GM12878 (cell line): Measurements from ENCODE around the gene EXD3. TPM values are rescaled to one million over a fixed set of nuclear protein-coding genes. Genes with fewer than 3 reads are reported as not detected.

Source experiments
- ATAC-seq: fragments of 200-7000 bp; cut with Tn5 transposase; 3 replicates; pipeline ENCODE4 v1.9.1; 2020; ENCODE audit warnings: mild to moderate bottlenecking, moderate library complexity
- BruUV-seq: library from RNA; stranded (reverse); fragments of 400-500 nt; replicated peaks from 2 replicates; lab custom pipeline; 2021; lab: Mats Ljungman, UMichigan
- CTCF ChIA-PET: fragments of 300-600 bp; sonication (Branson Sonifier 250); formaldehyde crosslinking; extraction: SDS; loops from one replicate; lab custom pipeline; 2021; ENCODE audit warnings: inconsistent platforms; lab: Yijun Ruan, JAX
- POLR2A ChIA-PET: fragments of 350-600 bp; formaldehyde crosslinking; extraction: SDS; loops from one replicate; lab custom pipeline; 2021; ENCODE audit warnings: inconsistent platforms; lab: Charles Lee
- RAD21 ChIA-PET: fragments of 300-600 bp; sonication (Branson Sonifier 250); formaldehyde crosslinking; loops from one replicate; lab custom pipeline; 2023; ENCODE audit warnings: antibody characterized with exemption; ENCODE audit not compliant: unreplicated experiment; lab: Charles Lee
- SMC1A ChIA-PET: fragments of 300-600 bp; sonication (Branson Sonifier 250); formaldehyde crosslinking; loops from one replicate; lab custom pipeline; 2023; ENCODE audit not compliant: unreplicated experiment, uncharacterized antibody; lab: Charles Lee
- DNase-seq: peaks from one replicate; pipeline ENCODE4 v3.0.0-alpha.2; 2011; ENCODE audit warnings: low read depth, low spot score
- FAIRE-seq: peaks from 3 replicates; lab custom pipeline; 2011; peaks lifted over from hg19 to GRCh38; lab: Jason Lieb, UNC
- H2AFZ ChIP-seq: 2 replicates; pipeline ENCODE4 v1.6.0; 2011; ENCODE audit warnings: low read depth, low read length, control low read depth; ENCODE audit not compliant: control insufficient read depth
- H3K27ac ChIP-seq: 2 replicates; pipeline ENCODE4 v1.5.1; 2011; ENCODE audit warnings: control low read depth; ENCODE audit not compliant: control insufficient read depth, insufficient read depth
- H3K27me3 ChIP-seq, 2 experiments: replicated peaks in 1 of 2; 2 replicates each; pipeline versions ENCODE4 v1.6.0 to v1.6.1; 2011; ENCODE audit warnings: low read length in 1 of 2; ENCODE audit not compliant: control insufficient read depth in 2 of 2, insufficient read depth in 2 of 2
- H3K36me3 ChIP-seq, 2 experiments: 2 replicates each; pipeline ENCODE4 v1.5.1; 2011; ENCODE audit warnings: low read length in 1 of 2; ENCODE audit not compliant: control insufficient read depth in 2 of 2, insufficient read depth in 2 of 2
- H3K4me1 ChIP-seq: 2 replicates; pipeline ENCODE4 v1.6.1; 2011; ENCODE audit warnings: mild to moderate bottlenecking, low read length, moderate library complexity, mixed read lengths; ENCODE audit not compliant: control insufficient read depth, insufficient read depth
- H3K4me2 ChIP-seq: 2 replicates; pipeline ENCODE4 v1.6.0; 2011; ENCODE audit warnings: control low read depth; ENCODE audit not compliant: control insufficient read depth, insufficient read depth
- H3K4me3 ChIP-seq: fragments of 200-600 bp; sonication (generic); 2 replicates; pipeline ENCODE4 v1.5.1; 2016
- H3K79me2 ChIP-seq: 2 replicates; pipeline ENCODE4 v1.6.0; 2011; ENCODE audit warnings: low read length; ENCODE audit not compliant: control insufficient read depth, insufficient read depth
- H3K9ac ChIP-seq: 2 replicates; pipeline ENCODE4 v1.8.0; 2011; ENCODE audit warnings: low read length, control low read depth, mixed read lengths; ENCODE audit not compliant: control insufficient read depth, insufficient read depth
- H3K9me3 ChIP-seq: replicated peaks from 3 replicates; pipeline ENCODE4 v1.5.1; 2011; ENCODE audit warnings: mild to moderate bottlenecking, low read length; ENCODE audit not compliant: control insufficient read depth, insufficient read depth
- H4K20me1 ChIP-seq: 2 replicates; pipeline ENCODE4 v1.6.0; 2011; ENCODE audit not compliant: control insufficient read depth, insufficient read depth
- ASH2L ChIP-seq: fragments of 300-600, 200-600 bp; sonication (generic); IDR thresholded peaks from 2 replicates; pipeline ENCODE4 v1.6.1; 2017; ENCODE audit warnings: low read depth, mild to moderate bottlenecking, borderline replicate concordance
- CBFB ChIP-seq: IDR thresholded peaks from 2 replicates; pipeline ENCODE4 v1.6.1; 2016; ENCODE audit warnings: antibody characterized with exemption, low read depth
- HDAC6 ChIP-seq: fragments of 200-600 bp; sonication (generic); IDR thresholded peaks from one replicate; pipeline ENCODE4 v1.8.0; 2017; ENCODE audit warnings: antibody characterized with exemption; ENCODE audit not compliant: unreplicated experiment
- IKZF1 ChIP-seq: fragments of 450-650 bp; conservative IDR thresholded peaks from 2 replicates; pipeline ENCODE4 v1.6.1; 2017; ENCODE audit warnings: antibody characterized with exemption, mild to moderate bottlenecking
- MXI1 ChIP-seq: fragments of 150-350 bp; IDR thresholded peaks from 2 replicates; pipeline ENCODE4 v1.6.1; 2011; ENCODE audit warnings: low read depth, mild to moderate bottlenecking, inconsistent platforms, low read length, improper control_type of control experiment
- POLR2AphosphoS2 ChIP-seq: IDR thresholded peaks from 2 replicates; pipeline ENCODE4 v1.6.1; 2011; ENCODE audit warnings: low read depth, mild to moderate bottlenecking, low read length, improper control_type of control experiment, moderate library complexity
- RAD21 ChIP-seq: IDR thresholded peaks from 2 replicates; pipeline ENCODE4 v1.6.1; 2011; ENCODE audit warnings: mild to moderate bottlenecking, low read depth, low read length, moderate library complexity; ENCODE audit not compliant: insufficient read depth
- SMAD5 ChIP-seq: IDR thresholded peaks from 2 replicates; pipeline ENCODE4 v1.6.1; 2016; ENCODE audit warnings: antibody characterized with exemption, low read depth
- SMC3 ChIP-seq: IDR thresholded peaks from 2 replicates; pipeline ENCODE4 v1.6.1; 2011; ENCODE audit warnings: low read length, improper control_type of control experiment, borderline replicate concordance
- TARDBP ChIP-seq: IDR thresholded peaks from 2 replicates; pipeline ENCODE4 v1.6.1; 2016; ENCODE audit warnings: borderline replicate concordance
- ZNF384 ChIP-seq: IDR thresholded peaks from 2 replicates; pipeline ENCODE4 v1.6.1; 2012; ENCODE audit warnings: low read depth, mild to moderate bottlenecking, low read length, improper control_type of control experiment, borderline replicate concordance
- ZZZ3 ChIP-seq: IDR thresholded peaks from 2 replicates; pipeline ENCODE4 v1.6.1; 2011; ENCODE audit warnings: low read depth; ENCODE audit not compliant: control insufficient read depth, insufficient read length
- WGBS: methylation state at CpG from one replicate; pipeline ENCODE4 v1.1.6; 2016; ENCODE audit warnings: low lambda C conversion rate; ENCODE audit not compliant: insufficient replicate concordance, insufficient coverage; ENCODE audit errors: missing lambda C conversion rate; 5-methylcytosine and 5-hydroxymethylcytosine counted together
- in situ Hi-C: fragments of 300-500 bp; cut with MboI; formaldehyde crosslinking; loops from 9 replicates; pipeline ENCODE4 v1.14.3; 2018; ENCODE audit warnings: mixed read lengths
- intact Hi-C: fragments of 100-400 bp; cut with micrococcal nuclease; formaldehyde crosslinking; loops from one replicate; pipeline ENCODE4 v1.14.2; 2022; ENCODE audit not compliant: unreplicated experiment
- polyA plus RNA-seq, 11 experiments: library from polyadenylated mRNA; depleted of rRNA in 4 of 11; unstranded in 6 of 11; stranded (reverse) in 5 of 11; fragments of >200 nt; fragmentation: Nextera tagmentation in 4 of 11; fragmentation: Illumina TruSeq in 1 of 11; extraction: Ambion mirVana in 4 of 11; extraction: Trizol in 1 of 11; gene quantifications; 1 replicate in 1 of 11; 2 replicates in 10 of 11; pipeline versions ENCODE4 v1.2.1 to v1.2.3, GENCODE V29; 2011 to 2016; ENCODE audit warnings: inconsistent platforms in 2 of 11, missing spikeins in 2 of 11, low read depth in 1 of 11
- total RNA-seq, 4 experiments: library from RNA; depleted of rRNA in 3 of 4; stranded (reverse); fragments of >200 nt in 3 of 4; fragmentation: Illumina TruSeq in 1 of 4; extraction: Trizol in 1 of 4; gene quantifications; 2 replicates each; pipeline versions ENCODE4 v1.2.1 to v1.2.3, GENCODE V29; 2013 to 2021
- TF ChIP-seq, protein P1 (sequence below): fragments of 450-650 bp; IDR thresholded peaks from 2 replicates; pipeline ENCODE4 v1.6.1; 2016; ENCODE audit warnings: mild to moderate bottlenecking, moderate library complexity, borderline replicate concordance
- TF ChIP-seq, protein P2 (sequence below): IDR thresholded peaks from 2 replicates; pipeline ENCODE4 v1.6.1; 2011; ENCODE audit warnings: low read depth, mild to moderate bottlenecking, low read length, moderate library complexity, borderline replicate concordance; ENCODE audit errors: extremely low read depth
- TF ChIP-seq, protein P3 (sequence below): IDR thresholded peaks from 2 replicates; pipeline ENCODE4 v1.6.1; 2012; ENCODE audit warnings: low read depth, low read length, improper control_type of control experiment

Gene EXD3
- total and polyA plus RNA-seq, 10 of the 15 experiments (the other 5 are each of a cell fraction or from before 2014, with no cell fraction given): 0.21 to 7.1 (median 3.6) TPM

DNA sequence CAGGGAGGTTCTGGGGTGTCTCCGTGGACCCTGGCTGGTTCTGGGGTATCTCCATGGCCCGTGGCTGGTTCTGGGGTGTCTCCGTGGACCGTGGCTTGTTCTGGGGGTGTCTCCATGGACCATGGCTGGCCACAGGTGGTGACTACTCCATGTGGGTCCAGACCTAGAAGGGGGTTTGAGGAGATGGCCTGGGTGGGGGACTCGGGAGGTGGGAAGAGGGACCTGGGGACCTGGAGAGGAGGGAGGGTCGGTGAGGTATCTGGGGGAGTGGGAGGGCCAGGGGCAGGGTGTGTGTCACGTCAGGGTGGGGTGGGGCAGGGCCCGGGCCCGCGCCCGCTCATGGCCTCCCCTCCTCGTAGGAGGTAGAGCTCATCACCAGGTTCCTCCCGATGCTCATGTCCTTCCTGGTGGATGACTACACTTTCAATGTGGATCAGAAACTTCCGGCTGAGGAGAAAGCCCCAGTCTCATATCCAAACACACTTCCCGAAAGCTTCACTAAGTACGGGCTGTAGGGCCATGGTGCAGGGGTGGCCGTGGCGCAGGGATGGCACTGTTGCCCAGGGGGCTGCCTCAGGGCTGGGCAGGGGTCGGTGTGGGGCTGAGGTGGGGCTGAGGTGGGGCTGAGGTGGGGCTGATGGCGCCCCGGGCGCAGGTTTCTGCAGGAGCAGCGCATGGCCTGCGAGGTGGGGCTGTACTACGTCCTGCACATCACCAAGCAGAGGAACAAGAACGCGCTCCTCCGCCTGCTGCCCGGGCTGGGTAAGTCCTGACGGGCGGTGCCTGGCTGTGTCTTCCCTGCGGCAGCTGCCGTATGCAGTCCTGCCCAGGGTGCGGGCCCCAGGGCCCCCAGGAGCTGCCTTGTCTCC is 156.1 kb downstream of the EXD3 start:
- H2AFZ ChIP-seq: no peak overlapping the region
- peak overlapping the region; percentile 3; the same call in 1 of the 2 replicates for H3K4me2 ChIP-seq
- no TSS peak for BruUV-seq
- H3K4me1 ChIP-seq: peaks cover 17% of the 10 kb centered on the region
- ChIA-PET CTCF (interaction anchor here (2.6 kb wide), 1 partner anchor 30 kb away, joined by 11 read pairs; no protein-coding TSS in a partner anchor), RAD21 (interaction anchor here (1.2 to 1.9 kb wide), 2 partner anchors 11 to 30 kb away, joined by 4 to 5 read pairs; partner anchors contain the start of gene TOR4A), SMC1A (no interaction called here), POLR2A (interaction anchor here (0.6 to 2.4 kb wide), 8 partner anchors 11 to 548 kb away, joined by 3 to 13 read pairs (median 4); partner anchors contain the start of genes NELFB, NRARP, TOR4A and TUBB4B)
- no peak overlapping the region for H3K27ac ChIP-seq
- in situ Hi-C loops: no loop called here
- intact Hi-C loops: no loop called here
- no peak overlapping the region for H3K9ac ChIP-seq
- no peaks in the 10 kb centered on the region for H3K9me3 ChIP-seq
- no peaks in the 10 kb centered on the region for H4K20me1 ChIP-seq
- 0 out of 2 replicates have a peak, but pooled peaks cover 2% of the 10 kb centered on the region for H3K79me2 ChIP-seq
- H3K4me3 ChIP-seq: no peak overlapping the region
- DNase-seq: no peak
- peaks cover 6 to 16% of the 10 kb centered on the region in 2 experiments; a peak in 3 of 4 replicates for H3K36me3 ChIP-seq
- no peak for ATAC-seq
- no peaks in the 10 kb centered on the region for H3K27me3 ChIP-seq
- FAIRE-seq: no peak
- 91% methylated on average over 21 of the region's 34 CpGs for WGBS
- TF ChIP-seq TARDBP (no peak), ASH2L (no peak), ZNF384 (no peak), ZZZ3 (no peak), MXI1 (no peak), HDAC6 (no peak), POLR2AphosphoS2 (no peak), SMAD5 (no peak), RAD21 (no peak), IKZF1 (no peak), SMC3 (no peak), CBFB (no peak)
- TF ChIP-seq, protein P1, sequence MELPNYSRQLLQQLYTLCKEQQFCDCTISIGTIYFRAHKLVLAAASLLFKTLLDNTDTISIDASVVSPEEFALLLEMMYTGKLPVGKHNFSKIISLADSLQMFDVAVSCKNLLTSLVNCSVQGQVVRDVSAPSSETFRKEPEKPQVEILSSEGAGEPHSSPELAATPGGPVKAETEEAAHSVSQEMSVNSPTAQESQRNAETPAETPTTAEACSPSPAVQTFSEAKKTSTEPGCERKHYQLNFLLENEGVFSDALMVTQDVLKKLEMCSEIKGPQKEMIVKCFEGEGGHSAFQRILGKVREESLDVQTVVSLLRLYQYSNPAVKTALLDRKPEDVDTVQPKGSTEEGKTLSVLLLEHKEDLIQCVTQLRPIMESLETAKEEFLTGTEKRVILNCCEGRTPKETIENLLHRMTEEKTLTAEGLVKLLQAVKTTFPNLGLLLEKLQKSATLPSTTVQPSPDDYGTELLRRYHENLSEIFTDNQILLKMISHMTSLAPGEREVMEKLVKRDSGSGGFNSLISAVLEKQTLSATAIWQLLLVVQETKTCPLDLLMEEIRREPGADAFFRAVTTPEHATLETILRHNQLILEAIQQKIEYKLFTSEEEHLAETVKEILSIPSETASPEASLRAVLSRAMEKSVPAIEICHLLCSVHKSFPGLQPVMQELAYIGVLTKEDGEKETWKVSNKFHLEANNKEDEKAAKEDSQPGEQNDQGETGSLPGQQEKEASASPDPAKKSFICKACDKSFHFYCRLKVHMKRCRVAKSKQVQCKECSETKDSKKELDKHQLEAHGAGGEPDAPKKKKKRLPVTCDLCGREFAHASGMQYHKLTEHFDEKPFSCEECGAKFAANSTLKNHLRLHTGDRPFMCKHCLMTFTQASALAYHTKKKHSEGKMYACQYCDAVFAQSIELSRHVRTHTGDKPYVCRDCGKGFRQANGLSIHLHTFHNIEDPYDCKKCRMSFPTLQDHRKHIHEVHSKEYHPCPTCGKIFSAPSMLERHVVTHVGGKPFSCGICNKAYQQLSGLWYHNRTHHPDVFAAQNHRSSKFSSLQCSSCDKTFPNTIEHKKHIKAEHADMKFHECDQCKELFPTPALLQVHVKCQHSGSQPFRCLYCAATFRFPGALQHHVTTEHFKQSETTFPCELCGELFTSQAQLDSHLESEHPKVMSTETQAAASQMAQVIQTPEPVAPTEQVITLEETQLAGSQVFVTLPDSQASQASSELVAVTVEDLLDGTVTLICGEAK: no peak
- TF ChIP-seq, protein P2, sequence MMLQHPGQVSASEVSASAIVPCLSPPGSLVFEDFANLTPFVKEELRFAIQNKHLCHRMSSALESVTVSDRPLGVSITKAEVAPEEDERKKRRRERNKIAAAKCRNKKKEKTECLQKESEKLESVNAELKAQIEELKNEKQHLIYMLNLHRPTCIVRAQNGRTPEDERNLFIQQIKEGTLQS: no peak
- TF ChIP-seq, protein P3, sequence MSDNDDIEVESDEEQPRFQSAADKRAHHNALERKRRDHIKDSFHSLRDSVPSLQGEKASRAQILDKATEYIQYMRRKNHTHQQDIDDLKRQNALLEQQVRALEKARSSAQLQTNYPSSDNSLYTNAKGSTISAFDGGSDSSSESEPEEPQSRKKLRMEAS: no peak
